GM19328 (cell line): ENCODE data around the gene FOXC2.

Experiments used
- ATAC-seq: cut with Tn5 transposase; IDR thresholded peaks from one replicate; pipeline ENCODE4 v1.9.1; 2021; ENCODE audit warnings: mild to moderate bottlenecking, moderate library complexity; ENCODE audit not compliant: unreplicated experiment

Gene FOXC2

GRCh38 chr16:86554917-86555703, 11.5 kb upstream of the FOXC2 start, which contains the start of gene MTHFSD:
MTHFSD (minus strand) TSS chr16:86555235; CDS start chr16:86555184, 51 bp downstream.
- ATAC-seq = peak; percentile 92

DNA sequence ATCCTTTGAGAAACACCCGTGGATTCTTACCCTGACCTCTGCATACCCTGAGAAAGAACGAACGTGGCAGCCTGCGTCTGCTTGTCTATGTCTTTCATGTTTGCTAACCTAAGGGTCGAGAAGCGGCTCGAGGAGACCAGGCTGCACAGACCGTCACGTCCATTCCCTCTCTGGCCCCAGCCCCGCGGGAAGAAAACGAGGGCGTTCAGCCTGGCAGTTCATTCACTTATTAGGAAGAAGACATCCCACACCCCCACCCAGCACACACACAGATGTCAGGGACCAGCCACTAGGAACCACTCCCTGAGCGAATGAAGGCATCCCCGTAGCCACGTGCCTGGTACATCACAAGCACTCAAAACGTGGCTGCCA, 10.9 kb upstream of the FOXC2 start:
- ATAC-seq = no peak

DNA sequence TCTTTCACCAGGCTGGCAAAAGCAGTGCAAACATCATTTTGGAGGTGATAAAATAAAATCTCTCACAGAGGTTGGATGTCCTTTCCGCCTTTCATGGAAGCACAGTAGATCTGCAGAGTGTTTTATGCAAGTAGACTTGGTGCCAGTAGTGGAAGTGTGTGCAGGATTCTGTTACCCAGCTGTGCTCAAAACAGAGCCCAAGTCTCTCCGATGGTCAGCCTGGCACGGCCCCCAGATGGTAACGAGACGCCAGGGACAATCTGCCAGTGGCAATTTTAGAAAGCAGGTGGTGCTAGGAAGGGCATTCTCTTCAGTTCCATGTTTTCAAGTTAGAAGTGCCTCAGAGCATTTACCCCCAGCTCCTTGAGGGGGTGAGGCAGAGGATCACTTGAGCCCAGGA, 10.1 kb upstream of the FOXC2 start:
- ATAC-seq = no peak

DNA sequence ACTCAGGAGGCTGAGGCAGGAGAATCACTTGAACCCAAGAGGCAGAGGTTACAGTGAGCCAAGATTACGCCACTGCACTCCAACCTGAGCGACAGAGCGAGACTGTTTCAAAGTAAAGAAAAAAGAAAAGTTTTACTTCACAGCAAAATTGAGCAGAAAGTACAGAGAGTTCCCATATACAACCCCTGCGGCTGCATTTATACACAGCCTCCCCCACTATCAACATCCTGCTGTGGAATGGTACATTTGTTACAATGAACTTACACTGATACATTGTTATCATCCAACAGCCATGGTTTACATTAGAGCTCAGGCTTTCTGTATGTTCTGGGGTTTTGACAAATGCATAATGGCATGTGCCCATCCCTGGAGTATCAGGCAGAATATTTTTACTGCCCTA, 9.0 kb upstream of the FOXC2 start:
- ATAC-seq = no peak

DNA sequence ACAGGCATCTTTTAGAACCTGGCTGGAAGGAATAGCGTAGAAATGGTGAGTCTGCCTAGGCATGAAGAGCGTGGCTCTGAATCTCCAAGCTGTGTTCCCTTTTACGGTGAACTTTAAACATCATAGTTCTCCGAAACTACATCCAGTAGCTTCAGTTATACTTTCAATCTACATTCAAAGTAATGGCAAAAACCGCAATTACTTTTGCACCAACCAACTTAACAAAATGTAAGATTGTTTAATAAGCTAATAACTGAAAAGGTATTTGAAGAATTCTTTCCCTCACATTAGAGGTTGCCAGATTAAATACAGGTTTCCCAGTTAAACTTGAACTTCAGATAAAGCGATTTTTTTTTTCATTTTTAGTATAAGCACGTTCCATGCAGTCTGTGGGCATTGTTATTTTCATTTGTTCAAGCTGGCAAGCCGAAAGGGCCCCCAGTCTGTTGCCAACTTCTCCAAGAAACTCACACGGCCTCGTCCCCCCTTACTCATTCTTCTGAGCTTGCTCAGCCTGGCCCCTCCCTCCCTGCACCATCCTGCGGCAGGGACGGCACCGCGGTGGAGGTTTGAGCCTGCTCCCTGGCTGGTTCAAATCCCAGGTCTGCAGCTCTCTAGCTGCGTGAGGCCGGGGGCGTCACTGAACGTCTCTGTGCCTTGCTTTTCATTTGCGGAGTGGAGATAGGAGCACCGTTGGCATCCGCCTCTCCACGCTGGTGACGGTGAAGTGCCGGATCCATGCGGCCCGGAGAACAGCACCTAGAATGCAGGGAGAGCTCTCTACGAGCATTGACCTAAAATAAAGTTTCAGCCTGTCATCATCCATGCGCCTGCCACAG, 8.1 kb upstream of the FOXC2 start:
- ATAC-seq = no peak

DNA sequence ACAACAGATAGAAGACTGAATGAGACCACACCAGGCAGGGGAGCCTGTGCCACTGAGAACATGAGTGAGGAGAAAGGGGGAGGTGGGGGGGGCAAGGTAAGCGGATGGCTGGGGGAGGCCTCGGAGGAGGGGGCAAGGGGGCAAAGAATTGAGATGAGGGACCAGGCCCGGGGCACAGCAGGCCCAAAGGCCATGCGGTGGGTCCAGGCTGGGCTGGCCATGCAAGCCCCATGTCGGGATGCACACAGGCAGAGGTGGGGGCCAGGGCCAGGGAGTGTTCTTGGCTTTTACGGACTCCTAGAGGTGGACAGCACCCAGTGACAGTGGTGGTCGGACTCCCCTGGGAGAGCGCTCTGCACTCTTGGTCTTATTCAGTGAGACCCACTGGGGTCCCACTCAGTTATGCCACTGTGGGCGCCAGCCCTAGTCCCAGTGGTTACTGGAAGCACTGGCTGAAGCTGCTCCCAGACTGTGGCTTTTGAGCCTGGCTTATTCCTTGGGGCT, 6.8 kb upstream of the FOXC2 start:
- no peak for ATAC-seq

DNA sequence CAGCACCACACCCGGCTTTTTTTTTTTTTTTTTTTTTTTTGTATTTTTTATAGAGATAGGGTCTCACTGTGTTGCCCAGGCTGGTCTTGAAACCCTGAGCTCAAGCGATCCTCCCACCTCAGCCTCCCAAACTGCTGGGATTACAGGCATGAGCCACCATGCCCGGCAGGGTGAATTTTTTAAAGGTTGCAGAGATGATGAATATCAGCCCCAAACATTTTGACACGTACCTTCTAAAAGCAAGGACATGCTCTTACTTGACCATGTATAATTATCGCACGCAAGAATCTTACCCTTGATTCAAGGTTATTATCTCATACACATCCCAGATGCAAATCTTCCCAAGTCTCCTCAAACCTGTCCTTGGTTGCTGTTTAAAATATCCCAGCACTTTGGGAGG, 4.3 kb upstream of the FOXC2 start:
- ATAC-seq = no peak

GRCh38 chr16:86563469-86564345, 2.9 kb upstream of the FOXC2 start:
- peak; percentile 65 for ATAC-seq

DNA sequence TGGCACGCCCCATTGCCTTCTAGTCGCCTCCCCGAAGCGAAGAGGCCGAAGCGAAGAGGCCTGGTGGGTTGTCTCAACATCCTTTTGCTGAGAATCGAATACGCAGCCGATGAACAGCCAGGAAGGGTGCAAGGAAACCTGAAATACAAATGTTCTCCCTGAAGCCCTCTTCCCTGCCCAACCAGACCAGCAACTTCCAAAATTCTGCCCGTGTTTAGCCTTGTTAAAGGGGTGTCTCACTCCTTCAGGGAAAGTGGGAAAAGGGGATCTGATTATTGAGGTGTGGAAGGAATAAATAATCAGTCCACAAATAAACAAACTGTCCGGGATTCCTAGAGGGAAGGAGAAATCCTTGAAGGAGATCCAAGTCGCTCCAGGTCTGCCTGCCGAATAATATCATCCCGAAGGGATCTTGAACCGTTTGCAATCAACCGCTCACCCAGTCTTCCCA, 1.4 kb upstream of the FOXC2 start:
- ATAC-seq = no peak

DNA sequence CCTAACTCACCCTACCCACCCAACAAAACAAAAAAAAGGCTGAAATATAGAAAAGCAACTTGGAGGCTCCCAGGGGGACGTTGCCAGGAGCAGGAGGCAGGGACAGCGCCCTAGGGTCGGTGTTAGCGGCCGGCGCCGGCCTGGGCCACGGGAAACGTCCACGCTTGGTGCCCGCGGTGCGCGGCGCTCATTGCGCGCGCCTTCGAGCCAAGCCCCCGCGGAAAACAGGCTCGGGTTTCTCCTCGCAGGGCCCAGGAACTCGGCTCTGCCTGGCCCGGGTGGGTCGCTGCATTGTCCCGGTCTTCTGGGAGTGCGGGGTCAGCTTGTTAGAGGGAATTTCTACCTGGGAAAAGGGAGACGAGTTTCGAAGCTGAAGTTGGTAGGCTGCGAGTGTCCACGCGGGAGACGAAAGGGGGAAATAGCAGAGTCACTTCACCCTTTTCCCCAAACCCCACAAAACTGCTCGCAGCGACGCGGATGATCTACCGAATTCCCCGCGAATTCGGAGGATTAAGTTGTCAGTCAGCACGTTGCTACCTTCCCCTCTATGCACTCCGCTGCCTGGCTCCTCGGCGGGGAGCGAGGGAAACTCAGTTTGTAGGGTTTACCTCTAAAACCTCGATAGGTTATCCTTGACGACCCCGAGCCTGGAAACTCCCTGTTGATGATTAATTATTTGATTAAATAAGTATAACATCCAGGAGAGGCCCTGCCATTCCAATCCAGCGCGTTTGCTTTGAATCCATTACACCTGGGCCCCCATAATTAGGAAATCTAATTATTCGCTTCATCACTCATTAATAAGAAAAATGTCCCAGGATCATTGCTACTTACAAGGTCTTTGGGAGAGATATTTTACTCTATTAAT, 751 bp upstream of the FOXC2 start:
- ATAC-seq = no peak

GRCh38 chr16:86566966-86567700, 504 bp downstream of the FOXC2 start:
- ATAC-seq = no peak

GRCh38 chr16:86567701-86568581, 1.3 kb downstream of the FOXC2 start:
- no peak for ATAC-seq

- ATAC-seq = no peak
Observed at GRCh38 chr16:86568677-86569623, 2.3 kb downstream of the FOXC2 start.

- ATAC-seq = no peak
Observed at GRCh38 chr16:86569701-86570447, 3.2 kb downstream of the FOXC2 start.

- ATAC-seq = no peak
Observed at GRCh38 chr16:86570558-86571529, 4.2 kb downstream of the FOXC2 start.
